NCI-H1105 (cell line): Measurements from ENCODE around the gene SP110.
"Not testable (repeated sequence)": the region's sequence is repeated elsewhere in the genome, so short reads cannot be mapped to it uniquely, and the experiment has no call there.

ENCODE experiments used
- DNase-seq: peaks from one replicate; lab custom pipeline; 2025; lab: John Stamatoyannopoulos, UW

SP110 gene

GRCh38 chr2:230224458-230224857 is 4.7 kb upstream of the SP110 start:
- DNase-seq: no peak

- not testable (repeated sequence) for DNase-seq
Measured at GRCh38 chr2:230222829-230223228, 3.0 kb upstream of the SP110 start.

- DNase-seq: no peak
Measured at GRCh38 chr2:230221493-230221892, 1.7 kb upstream of the SP110 start.

- DNase-seq: no peak
Measured at GRCh38 chr2:230220347-230220969, 674 bp upstream of the SP110 start.

- no peak for DNase-seq
Measured at GRCh38 chr2:230218421-230218820, 1.4 kb downstream of the SP110 start.

GRCh38 chr2:230217424-230217823 is 2.4 kb downstream of the SP110 start:
- no peak for DNase-seq

- no peak for DNase-seq
Measured at GRCh38 chr2:230216489-230216888, 3.3 kb downstream of the SP110 start.

- DNase-seq: no peak
Measured at GRCh38 chr2:230209422-230210051, 10.2 kb downstream of the SP110 start.

- no peak for DNase-seq
Measured at GRCh38 chr2:230208576-230208975, 11.2 kb downstream of the SP110 start.

- no peak for DNase-seq
Measured at GRCh38 chr2:230205721-230206120, 14.1 kb downstream of the SP110 start.

GRCh38 chr2:230205034-230205433 is 14.8 kb downstream of the SP110 start:
- no peak for DNase-seq

GRCh38 chr2:230203110-230203676 is 16.6 kb downstream of the SP110 start:
- DNase-seq: no peak

- no peak for DNase-seq
Measured at GRCh38 chr2:230202430-230203109, 17.2 kb downstream of the SP110 start.

GRCh38 chr2:230184727-230185578 is 34.8 kb downstream of the SP110 start:
- no peak for DNase-seq

GRCh38 chr2:230181195-230181594 is 38.6 kb downstream of the SP110 start:
- DNase-seq: no peak

- no peak for DNase-seq
Measured at GRCh38 chr2:230179907-230180306, 39.9 kb downstream of the SP110 start.

- DNase-seq: no peak
Measured at GRCh38 chr2:230178546-230179485, 41.0 kb downstream of the SP110 start.

- DNase-seq: no peak
Measured at GRCh38 chr2:230176996-230177395, 42.8 kb downstream of the SP110 start.

GRCh38 chr2:230174466-230174865 is 45.3 kb downstream of the SP110 start:
- DNase-seq: no peak

- DNase-seq: no peak
Measured at GRCh38 chr2:230172852-230173251, 46.9 kb downstream of the SP110 start.

GRCh38 chr2:230172156-230172555 is 47.6 kb downstream of the SP110 start:
- no peak for DNase-seq
